ENCODE measurements around the gene ACOX3.
"Not testable (repeated sequence)": the region's sequence is repeated elsewhere in the genome, so short reads cannot be mapped to it uniquely, and the experiment has no call there.

The ACOX3 gene

DNA sequence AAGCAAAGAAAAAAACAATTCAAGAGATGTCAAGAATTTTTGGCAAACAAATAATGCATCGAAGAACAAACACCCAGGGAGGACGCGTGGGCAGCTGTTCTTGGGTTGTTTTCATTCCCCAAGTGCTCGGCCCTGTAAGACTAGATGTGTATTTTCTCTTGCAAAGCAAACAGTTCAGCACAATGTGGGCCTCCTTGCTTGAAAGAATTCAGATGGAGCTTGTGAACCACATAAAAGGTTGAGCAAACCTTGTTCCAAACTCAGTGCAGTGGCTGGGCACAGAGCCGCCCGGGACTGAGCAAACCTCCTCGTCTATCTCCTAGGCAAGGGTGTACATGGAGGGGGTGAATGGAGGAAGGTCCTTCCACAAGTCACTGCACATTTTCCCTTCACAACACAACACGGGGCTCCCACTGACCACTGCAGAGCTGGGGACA is 88.6 kb downstream of the ACOX3 start:
- DNase-seq (ENCODE audit: low spot score), result no peak

DNA sequence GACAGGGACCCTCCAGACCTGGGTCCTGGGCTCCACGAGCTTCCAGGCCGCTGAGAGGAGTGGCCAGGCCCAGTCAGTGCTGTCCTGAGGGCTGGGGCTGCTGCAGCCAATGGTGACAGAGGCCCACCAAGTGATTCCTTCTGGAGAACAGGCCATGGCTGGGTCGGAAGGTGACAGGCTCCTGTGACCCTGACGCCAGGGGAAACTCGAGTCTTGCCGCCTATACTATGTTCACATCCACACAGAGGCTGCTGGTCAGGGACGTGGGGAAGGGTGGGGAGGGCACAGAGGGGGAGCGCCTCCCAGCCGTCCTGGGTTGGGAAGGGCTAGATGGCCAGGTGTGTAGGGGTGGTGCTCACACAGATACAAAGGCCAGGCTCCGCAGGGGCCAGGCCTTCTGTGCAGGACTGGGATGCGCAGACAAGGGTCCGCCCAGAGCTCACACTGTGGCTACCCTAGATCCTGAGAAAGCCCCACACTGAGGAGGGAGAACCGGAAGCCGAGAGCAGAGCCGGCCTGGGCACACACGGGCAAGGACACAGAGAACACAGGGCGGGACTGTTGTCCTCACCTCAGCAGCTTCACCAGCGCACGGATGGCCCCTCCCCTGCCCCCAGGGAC is 89.6 kb downstream of the ACOX3 start:
- DNase-seq (ENCODE audit: low spot score), result no peak

DNA sequence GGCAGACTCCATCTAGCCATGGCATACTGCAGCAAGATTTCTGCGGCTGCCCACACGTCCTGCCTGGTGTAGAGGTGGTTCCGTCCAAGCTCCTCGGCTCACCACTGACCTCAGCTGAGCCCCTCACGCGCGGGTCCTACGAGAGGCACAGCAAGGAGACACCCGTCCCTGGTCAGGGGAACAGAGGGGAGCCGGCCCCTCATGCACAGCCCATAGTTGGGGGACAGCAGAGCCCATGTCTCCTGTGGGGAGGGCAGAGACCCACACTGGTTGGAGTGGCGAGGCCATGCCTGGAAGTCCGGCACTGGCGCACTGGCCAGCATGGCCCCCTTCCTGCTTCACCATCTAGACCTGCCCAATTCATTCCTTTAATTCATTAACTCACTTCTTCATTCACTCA is 90.2 kb downstream of the ACOX3 start:
- DNase-seq (ENCODE audit: low spot score), result no peak

DNA sequence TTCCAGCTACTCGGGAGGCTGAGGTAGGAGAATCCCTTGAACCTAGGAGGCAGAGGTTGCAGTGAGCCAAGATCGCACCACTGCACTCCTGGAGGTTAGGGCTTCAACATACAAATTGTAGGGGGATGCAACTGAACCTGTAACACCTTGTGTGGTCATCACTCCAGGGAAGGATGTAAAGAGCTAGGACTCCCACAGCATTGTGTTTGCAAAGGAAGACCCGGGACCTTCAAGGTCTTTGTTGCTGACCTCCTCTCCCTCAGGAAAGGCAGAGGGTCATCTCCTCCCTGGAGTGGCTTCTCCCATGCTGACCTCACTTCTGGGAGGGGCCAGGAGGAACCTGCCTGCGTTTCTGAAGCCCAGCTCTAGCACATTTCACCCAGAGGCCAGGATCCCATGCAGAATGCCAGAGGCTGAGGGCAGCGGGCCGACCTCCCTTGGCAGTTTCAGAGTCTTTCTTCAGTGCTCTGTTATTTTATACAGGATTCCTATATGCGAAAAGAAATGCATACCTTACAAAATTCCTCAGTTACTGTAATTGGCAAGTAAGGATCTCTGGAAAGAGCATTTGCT is 90.8 kb downstream of the ACOX3 start:
- DNase-seq (ENCODE audit: low spot score), result no peak

DNA sequence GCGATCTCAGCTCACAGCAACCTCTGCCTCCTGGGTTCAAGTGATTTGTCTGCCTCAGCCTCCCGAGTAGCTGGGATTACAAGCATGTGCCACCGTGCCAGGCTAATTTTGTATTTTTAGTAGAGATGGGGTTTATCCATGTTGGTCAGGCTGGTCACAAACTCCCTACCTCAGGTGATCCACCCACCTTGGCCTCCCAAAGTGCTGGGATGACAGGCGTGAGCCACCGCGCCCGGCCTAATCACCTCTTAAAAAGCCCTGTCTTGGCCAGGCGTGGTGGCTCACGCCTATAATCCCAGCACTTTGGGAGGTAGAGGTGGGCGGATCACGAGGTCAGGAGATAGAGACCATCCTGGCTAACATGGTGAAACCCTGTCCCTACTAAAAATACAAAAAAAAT is 91.3 kb downstream of the ACOX3 start:
- DNase-seq (ENCODE audit: low spot score), result not testable (repeated sequence)

DNA sequence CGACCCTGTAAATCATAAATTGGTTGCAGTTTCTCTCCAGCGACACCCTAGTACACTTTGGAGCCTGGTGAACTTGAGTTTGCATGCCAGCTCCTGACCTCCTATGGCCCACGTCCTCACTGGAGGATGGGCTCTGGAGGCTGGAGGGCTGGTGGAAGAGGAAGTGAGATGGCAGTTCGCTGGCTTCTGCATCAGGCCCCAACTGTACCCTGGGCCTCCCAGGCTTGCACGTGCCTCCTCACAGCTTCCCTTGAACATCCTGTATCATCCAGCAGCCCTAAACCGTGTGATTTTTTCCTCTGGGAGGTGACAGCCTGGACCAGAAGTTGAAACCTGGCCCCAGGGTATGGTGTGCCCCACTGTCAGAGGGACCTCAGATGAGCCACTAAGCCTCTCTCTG is 92.5 kb downstream of the ACOX3 start:
- DNase-seq (ENCODE audit: low spot score), result no peak

DNA sequence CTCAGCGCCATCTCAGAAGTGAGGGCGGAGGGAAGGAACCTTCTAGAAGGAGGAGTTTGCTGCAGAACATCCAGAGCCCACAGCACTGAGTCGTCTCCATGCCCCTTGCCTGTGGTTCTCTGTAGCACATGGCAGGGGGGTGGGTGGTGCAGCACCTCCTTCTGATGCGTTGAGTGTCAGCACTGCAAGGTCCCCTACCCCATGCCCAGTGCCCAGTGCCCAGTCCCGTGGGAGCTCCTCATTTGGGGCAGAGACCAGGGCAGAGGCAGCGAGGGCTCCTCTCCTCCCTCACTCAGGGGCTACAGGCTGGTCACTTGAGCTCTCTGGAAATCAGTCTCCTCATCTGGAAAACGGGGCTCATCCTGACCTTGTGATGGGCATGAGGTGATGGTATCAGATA is 92.9 kb downstream of the ACOX3 start:
- DNase-seq (ENCODE audit: low spot score), result no peak

DNA sequence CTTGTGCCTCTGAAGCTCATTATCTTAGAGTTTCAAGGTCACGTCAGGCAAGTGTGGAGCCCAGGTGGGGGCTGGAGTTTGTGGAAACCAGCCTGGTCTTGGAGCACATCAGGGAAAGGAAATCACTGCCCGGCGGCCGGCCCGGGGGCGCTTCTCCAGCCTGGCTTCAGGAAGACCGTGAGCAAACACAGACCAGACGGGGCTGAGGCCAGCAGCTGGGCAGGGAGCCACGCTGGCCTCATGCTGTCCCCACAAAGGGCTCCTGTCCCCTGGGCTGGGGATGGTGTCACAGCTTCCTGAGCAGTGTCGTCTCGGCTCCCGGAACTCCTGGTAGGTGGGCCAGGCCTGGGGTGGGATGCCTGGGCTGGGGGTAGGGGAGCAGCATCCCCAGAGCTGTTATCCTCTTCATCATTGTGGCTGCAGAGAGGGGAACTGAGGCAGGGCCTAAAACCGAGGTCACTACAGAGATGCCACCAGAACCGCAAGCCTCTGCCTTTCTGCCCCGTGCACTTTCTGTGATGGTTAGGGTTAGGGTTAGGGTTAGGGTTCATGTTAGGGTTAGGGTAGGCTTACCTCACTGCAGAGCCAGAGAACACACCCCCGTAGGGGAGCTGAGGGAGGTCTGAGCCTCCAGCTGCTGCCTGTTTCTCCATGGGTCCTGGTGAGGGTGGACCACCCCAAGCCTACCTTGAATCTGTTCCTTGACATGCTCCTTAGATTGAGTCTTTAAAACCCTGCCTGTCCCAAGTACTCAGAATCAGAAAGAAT is 93.5 kb downstream of the ACOX3 start:
- no peak for DNase-seq (ENCODE audit: low spot score)

DNA sequence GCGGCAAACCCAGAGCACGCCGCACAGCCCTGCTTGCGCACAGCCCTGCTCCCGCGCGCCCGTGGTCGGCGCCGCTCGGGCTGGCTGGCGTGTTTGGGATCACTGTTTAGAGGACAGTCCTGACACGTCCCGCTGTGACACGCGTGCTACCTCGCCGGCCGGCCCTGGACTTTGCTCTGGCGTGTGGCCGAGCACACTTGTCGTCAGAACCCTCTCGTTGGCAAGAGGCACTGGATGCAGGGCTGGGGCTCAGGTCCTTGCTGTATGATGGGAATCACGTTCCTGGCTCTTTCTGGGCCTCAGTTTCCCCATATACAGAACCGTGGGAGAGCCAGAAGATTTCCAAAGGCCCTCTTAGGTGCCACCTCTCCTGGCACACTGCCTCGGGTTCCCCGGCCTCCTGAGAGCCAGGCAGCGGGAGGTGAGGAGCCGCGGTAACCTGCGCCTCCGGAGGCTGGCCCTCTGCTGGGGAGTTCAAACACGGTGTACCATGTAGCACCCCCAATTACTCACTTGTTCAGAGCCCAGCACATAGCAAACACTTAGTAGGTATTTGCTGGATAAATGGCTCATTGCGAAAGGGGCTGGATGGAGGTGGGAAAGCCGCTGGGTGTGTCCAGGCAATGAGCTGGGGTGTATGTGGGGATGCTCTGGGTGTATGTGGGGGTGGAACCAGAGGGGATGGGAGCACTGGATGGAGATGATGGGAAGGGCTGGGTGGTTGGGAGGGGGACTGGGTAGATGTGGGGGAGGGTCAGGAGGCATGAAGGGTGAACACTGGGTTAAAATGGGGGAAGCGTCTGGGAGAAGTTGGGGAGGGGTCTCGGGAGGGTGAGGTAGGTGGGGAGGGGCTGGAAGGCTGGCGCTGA is 94.3 kb downstream of the ACOX3 start:
- DNase-seq (ENCODE audit: low spot score), result no peak

DNA sequence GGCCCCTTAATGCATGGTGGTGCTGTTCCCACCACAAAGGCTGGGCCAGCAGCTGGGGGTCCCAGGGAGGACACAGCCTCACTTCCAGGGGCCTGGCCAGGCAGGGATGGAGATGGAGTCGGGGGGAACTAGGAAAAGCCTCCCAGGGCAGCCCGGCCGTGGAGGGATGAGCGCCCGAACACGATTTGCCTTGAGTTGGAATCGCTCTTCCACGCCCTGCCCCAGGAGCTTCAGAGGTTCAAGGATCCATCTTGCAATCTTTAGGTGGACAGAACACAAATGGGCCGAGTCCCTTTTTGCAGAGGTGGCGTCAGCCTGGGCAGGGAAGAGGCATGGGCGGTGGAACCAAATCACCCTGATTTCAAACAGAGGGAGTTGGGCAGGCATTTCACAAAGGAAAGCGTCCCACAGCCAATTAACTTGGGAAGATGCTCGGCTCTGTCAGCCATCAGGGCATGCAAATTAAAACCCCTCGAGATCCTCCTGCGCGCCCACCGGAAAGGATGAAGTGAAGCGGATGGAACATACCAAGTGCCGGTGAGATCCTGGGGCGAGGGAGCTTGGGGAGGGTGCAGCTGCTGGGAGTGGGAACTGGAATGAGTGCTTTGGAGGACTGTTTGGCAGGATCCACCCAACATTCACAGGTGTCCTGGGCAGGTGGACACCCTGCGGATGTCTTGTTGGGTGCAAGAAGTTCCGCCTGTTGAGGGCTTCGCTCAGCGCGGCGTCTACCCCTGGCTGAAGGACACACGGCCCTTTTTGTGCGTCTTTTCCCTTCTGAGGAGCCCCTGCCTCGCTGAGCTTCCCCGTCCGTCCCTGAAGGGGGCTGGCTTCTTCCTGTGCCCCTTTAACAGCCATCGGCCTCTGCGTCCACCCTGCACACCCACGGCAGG is 95.2 kb downstream of the ACOX3 start:
- no peak for DNase-seq (ENCODE audit: low spot score)

DNA sequence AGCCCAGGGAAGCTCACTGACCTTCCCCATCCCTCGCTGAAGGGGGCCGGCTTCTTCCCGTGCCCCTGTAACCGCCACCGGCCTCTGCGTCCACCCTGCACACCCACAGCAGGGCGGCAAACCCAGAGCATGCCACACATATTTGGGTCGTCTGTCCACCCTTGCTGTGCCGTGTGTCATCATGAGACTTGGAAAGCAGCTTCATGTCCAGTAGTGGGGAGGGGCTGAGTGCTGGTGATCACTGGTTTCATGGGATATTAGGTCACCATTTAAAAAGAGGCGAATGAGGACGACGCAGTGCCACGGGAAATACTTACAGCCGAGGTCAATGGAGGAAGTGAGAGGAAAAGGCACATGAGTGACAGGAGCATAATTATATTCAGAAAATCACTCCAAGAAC is 96.1 kb downstream of the ACOX3 start:
- DNase-seq (ENCODE audit: low spot score), result no peak

DNA sequence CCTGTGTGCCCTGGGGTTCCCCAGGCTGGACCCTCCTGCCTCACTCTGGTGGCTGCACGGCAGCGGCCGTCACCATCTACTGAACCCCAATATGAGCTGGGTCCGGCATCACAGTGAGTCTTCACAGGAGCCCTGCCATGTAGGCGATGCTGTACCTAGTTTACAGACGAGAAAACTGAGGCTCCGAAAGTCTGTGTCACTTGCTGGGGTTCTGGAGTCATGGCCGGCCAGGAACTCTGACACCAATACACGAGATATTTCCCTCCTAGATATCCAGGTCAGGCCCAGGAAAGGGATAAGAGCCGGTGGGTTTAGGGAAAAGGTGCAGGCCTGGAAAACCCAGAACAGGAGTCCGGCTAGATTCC is 96.6 kb downstream of the ACOX3 start:
- no peak for DNase-seq (ENCODE audit: low spot score)

DNA sequence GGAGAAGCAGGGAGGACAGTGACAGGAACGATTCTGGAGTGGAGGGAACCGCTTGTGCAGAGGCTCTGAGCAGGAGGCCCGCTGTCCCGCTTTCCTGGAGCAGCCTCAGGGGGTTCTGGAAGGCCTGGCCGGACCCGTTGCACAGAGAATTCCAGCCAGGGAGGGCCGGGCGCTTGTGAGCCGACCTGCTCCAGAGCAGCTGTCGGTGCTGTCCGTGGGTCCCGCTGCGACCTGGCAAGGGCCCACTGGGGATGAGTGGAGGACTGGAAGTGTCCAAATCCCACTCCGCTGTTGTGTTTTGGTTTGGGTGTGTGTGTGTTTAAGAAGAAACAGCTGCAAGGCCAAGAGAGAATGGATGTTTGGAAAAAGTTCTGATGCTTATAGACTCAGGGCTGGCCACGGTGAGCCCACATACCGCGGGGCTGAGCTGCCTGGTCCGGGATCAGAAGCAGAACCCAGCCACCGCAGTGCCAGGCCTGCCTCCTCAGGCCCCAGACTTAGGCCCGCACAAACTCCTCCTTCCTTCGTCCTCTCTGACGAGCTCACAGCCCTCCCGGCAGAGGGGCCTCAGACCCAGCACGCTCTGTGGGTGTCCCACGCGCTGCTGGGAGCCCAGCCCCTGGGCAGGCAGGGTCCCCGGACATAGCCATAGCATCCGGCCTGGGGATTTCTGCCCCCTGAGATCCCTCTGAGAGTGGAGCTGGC is 97.1 kb downstream of the ACOX3 start:
- no peak for DNase-seq (ENCODE audit: low spot score)

DNA sequence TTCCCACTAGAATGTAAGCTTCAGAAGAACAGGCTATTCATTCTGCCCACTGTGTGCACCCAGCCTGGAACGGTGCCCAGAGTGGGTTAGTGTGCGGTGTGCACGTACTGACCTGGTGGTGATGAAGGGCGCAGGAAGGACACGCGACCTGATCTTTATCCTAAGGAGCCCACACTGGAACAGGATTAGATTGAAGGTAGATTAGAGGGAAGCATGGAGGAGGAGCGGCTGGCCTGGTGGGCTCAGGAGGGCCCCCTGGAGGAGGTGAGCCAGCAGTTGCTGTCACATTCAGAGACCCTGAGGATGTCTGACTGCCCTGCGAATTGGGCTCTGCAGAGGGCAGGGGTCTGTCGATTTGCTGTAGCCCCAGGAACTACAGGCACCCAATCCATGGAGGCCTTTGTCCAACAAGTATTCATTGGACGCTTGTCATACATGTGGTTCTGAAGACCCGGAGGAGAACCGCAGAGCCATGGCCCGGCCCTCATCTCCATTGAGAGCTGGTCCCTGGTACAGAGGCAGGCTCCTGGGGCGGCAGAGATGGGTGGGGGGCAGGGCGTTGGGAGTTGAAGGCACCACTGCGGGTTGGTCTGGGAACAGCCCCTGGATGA is 97.8 kb downstream of the ACOX3 start:
- no peak for DNase-seq (ENCODE audit: low spot score)

DNA sequence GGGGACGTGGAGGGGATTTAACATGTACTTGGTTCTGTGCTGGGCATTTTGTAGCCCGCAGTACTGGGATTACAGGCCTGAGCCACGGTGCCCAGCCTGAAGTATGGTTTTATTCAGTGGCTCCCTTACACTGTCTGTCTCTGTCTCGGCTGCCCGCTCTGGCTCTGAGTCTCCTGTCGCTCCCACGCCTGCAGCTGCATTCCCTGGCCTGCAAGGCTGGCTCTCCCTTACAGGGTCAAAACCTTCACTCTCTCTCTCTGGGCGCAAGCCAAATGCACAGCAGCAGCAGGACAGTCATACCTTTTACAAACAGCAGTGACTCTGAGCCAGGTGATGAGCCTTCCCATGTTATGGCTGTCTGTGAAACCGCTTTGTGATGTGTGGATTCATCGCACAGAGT is 98.8 kb downstream of the ACOX3 start:
- DNase-seq (ENCODE audit: low spot score), result no peak

DNA sequence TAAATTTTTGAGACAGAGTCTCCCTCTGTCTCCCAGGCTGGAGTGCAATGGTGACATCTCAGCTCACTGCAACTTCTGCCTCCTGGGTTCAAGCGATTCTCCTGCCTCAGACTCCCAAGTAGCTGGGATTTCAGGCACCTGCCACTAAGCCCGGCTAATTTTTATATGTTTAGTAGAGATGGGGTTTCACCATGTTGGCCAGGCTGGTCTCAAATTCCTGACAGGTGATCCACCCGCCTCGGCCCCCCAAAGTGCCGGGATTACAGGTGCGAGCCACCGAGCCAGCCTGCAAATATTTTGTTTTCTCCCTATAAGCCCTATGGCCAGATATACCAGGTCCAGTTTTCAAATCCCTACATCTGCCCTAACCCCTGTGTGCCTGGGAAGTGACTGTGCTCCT is 99.2 kb downstream of the ACOX3 start:
- DNase-seq (ENCODE audit: low spot score), result not testable (repeated sequence)

DNA sequence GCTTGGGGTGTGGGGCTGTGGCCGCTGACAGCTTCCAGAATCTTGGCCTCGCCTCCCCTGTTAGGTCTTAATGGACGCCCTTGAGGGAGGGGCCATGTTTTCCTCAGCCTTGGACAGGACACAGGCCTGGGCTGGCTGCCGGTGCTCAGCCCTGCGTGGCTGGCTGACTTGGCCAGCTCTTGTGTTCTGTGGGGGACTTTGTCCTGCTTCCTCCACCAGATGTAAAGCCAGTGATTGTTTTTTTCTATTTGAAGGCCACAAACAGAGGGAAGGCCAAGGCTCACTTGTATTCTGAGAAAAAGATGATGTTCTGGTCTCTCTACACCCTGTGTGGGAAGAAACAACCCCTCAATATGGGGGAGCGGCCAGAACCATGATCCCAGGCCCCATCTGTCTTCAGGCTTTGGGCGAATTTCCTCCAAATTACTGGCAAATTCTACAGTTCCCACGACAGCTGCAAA is 99.7 kb downstream of the ACOX3 start:
- no peak for DNase-seq (ENCODE audit: low spot score)

DNA sequence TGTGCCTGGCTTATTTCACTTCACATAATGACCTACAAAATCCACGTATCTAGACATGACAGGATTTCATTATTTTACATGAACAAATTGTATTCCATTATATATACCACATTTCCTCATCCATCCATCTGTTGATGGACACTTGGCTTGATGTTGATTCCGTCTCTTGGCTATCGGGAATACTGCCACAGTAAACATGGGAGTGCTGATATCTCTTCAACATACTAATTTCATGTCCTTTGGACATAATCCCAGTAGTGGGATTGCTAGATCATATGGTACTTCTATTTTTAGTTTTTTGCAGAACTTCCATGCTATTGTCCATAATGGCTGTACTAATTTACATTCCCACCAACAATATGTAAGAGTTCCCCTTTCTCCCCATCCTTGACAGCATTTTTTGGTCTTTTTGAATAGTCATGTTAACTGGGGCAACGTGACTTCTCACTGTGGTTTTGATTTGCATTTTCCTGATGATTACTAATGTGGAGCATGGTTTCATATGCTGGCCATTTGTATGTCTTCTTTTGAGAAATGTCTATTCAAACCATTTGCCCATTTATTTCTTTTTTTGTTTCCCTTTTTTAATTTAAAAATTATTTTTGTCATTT is 102.1 kb downstream of the ACOX3 start:
- no peak for DNase-seq (ENCODE audit: low spot score)

DNA sequence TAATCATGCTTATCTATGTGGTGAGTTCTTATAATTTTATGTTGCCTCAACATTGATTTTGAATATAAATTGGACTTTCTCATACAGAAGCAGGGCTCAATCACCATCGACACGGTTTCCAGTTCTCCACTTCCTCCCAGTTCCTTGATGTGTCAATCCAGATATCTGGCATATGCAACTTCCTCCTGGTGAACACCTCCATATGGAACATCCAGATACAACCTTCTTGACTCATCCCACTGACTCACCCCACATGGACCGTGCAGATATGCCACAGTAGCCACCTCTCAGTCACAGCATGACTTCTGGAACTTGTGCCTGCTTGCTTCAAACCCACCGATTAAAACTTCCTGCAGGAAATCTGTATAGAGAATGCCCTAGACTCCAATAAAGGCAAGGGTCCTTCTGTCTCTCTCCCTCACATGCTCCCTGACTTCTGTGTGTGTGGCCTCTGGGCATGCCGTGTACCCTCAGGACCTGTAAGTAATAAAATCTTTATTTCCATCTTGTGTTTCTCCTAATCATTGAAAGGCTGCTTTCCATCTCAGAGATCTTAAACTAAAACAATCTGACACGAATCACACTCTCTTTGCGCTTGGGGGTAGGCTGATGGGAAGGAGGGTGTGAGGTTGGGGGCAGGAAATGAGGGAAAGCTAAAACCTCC is 104.0 kb downstream of the ACOX3 start:
- no peak for DNase-seq (ENCODE audit: low spot score)

All from hematopoietic multipotent progenitor cell treated with erythropoietin and hydrocortisone succinate and interleukin-3 and kit ligand, for 15 days (in vitro differentiated cells).